ENCODE results near the gene NRTN.

- TF ChIP-seq CTCF (IDR thresholded peaks at IDR 0.05) (no peak), POLR2AphosphoS5 (IDR thresholded peaks at IDR 0.05; ENCODE audit: insufficient read depth in 1 of 2, low read depth in 1 of 2) (no peak), POLR2A (IDR thresholded peaks at IDR 0.05) (no peak)
Observed at GRCh38 chr19:5857203-5858081, 52.6 kb downstream of the NRTN start.

Data from vagina (tissue), 2 donors.